Prostate gland (tissue), 2 donors: ENCODE results near the gene TOE1. TPM values are rescaled to one million over a fixed set of nuclear protein-coding genes. Genes with fewer than 3 reads are reported as not detected.

Source experiments
- DNase-seq: peaks from one replicate; pipeline ENCODE4 v3.0.0-alpha.2; 2019; ENCODE audit warnings: low spot score
- H3K27ac ChIP-seq, 2 donors: fragments of 200-600 bp; sonication (generic); 2 replicates each; pipeline ENCODE4 v1.5.1; 2017 to 2019
- H3K27me3 ChIP-seq: fragments of 200-600 bp; sonication (generic); replicated peaks from 2 replicates; pipeline ENCODE4 v1.5.1; 2019; ENCODE audit not compliant: insufficient read depth
- H3K36me3 ChIP-seq, 2 donors: fragments of 200-600 bp; sonication (generic); 1 replicate in 1 of 2; 2 replicates in 1 of 2; pipeline versions ENCODE4 v1.5.1 to v1.8.1; 2017 to 2019
- H3K4me1 ChIP-seq: fragments of 200-600 bp; sonication (generic); replicated peaks from 2 replicates; pipeline ENCODE4 v1.5.1; 2019
- H3K4me3 ChIP-seq, 2 donors: fragments of 200-600 bp; sonication (generic); 2 replicates each; pipeline ENCODE4 v1.5.1; 2017 to 2019
- H3K9me3 ChIP-seq: fragments of 200-600 bp; sonication (generic); 2 replicates; pipeline ENCODE4 v1.5.1; 2017
- CTCF ChIP-seq, 4 experiments: fragments of 200-600 bp in 2 of 4; fragments of 450-650 bp in 2 of 4; sonication (generic) in 2 of 4; IDR thresholded peaks; 1 replicate in 3 of 4; 2 replicates in 1 of 4; pipeline ENCODE4 v1.5.1; 2016 to 2019; ENCODE audit warnings: antibody characterized with exemption in 4 of 4, mild to moderate bottlenecking in 2 of 4, moderate library complexity in 2 of 4
- POLR2A ChIP-seq: fragments of 450-650 bp; IDR thresholded peaks from one replicate; pipeline ENCODE4 v1.6.1; 2016; ENCODE audit warnings: antibody characterized with exemption, mild to moderate bottlenecking
- POLR2AphosphoS5 ChIP-seq: sonication (generic); formaldehyde crosslinking; IDR thresholded peaks from one replicate; pipeline ENCODE4 v1.6.1; 2017; ENCODE audit warnings: antibody characterized with exemption
- WGBS: methylation state at CpG from one replicate; pipeline ENCODE4 v1.1.5; 2018; 5-methylcytosine and 5-hydroxymethylcytosine counted together
- intact Hi-C: fragments of 100-400 bp; cut with DNase I; formaldehyde crosslinking; loops from one replicate; pipeline ENCODE4 v1.14.2; 2022
- total RNA-seq, 2 donors: library from RNA; depleted of rRNA; stranded (reverse); fragments of >200 nt; gene quantifications; one replicate each; pipeline ENCODE4 v1.1.0, GENCODE V29; 2016

The TOE1 gene
- total RNA-seq, 2 donors from 2014 or later, result 14.8 to 15.7 TPM

- Histone ChIP-seq H3K27me3 (no peaks in the 10 kb centered on the region), H3K36me3 (no peaks in the 10 kb centered on the region), H3K27ac (no peak overlapping the region), H3K4me3 (no peak overlapping the region), H3K9me3 (no peaks in the 10 kb centered on the region), H3K4me1 (peaks cover 6% of the 10 kb centered on the region)
- no peak for DNase-seq
- TF ChIP-seq POLR2A, result no peak
- no peak for TF ChIP-seq CTCF (IDR thresholded peaks at IDR 0.05)
- no peak for TF ChIP-seq POLR2AphosphoS5
- 64% methylated on average over 6 of the region's 6 CpGs for WGBS
- intact Hi-C loops, result no loop called here
Observed at GRCh38 chr1:45325851-45326506, 14.0 kb upstream of the TOE1 start.

GRCh38 chr1:45326627-45327623, 13.0 kb upstream of the TOE1 start, which contains the start of gene HPDL:
Gene HPDL, plus strand, starts transcription at chr1:45326895. Its CDS starts 254 bp downstream, at chr1:45327149.
- TF ChIP-seq POLR2A (no peak), POLR2AphosphoS5 (peak; percentile 19), CTCF (IDR thresholded peaks at IDR 0.05) (no peak)
- peak; percentile 46 for DNase-seq
- Histone ChIP-seq H3K27me3 (no peaks in the 10 kb centered on the region), H3K36me3 (no peaks in the 10 kb centered on the region), H3K4me3 (peak within 1 kb of the TSS; percentile 29 to 36), H3K9me3 (no peaks in the 10 kb centered on the region), H3K4me1 (peaks cover 6% of the 10 kb centered on the region), H3K27ac (no peak within 1 kb of the TSS)
- WGBS, result 22% methylated on average over 39 of the region's 96 CpGs
- intact Hi-C loops, result no loop called here

GRCh38 chr1:45327644-45328515, 12.1 kb upstream of the TOE1 start:
- Histone ChIP-seq H3K4me3 (no peak overlapping the region), H3K27ac (no peak overlapping the region), H3K36me3 (peaks cover 0 to 4% of the 10 kb centered on the region in 2 donors), H3K27me3 (no peaks in the 10 kb centered on the region), H3K9me3 (no peaks in the 10 kb centered on the region), H3K4me1 (peaks cover 6% of the 10 kb centered on the region)
- WGBS, result 79% methylated on average over 19 of the region's 19 CpGs
- TF ChIP-seq POLR2AphosphoS5, result no peak
- TF ChIP-seq CTCF (IDR thresholded peaks at IDR 0.05), result no peak
- TF ChIP-seq POLR2A, result no peak
- intact Hi-C loops, result no loop called here
- no peak for DNase-seq

GRCh38 chr1:45328680-45329079, 11.3 kb upstream of the TOE1 start:
- no peak for DNase-seq
- 58% methylated on average over 5 of the region's 5 CpGs for WGBS

More at GRCh38 chr1:45328680-45329079, 11.3 kb upstream of the TOE1 start:
- H3K27ac ChIP-seq, result no peak overlapping the region
- TF ChIP-seq CTCF (IDR thresholded peaks at IDR 0.05) (no peak), POLR2AphosphoS5 (no peak), POLR2A (no peak)
- no peaks in the 10 kb centered on the region for H3K27me3 ChIP-seq
- H3K4me1 ChIP-seq, result peaks cover 6% of the 10 kb centered on the region
- intact Hi-C loops, result no loop called here
- peaks cover 2 to 8% of the 10 kb centered on the region in 2 donors for H3K36me3 ChIP-seq
- no peaks in the 10 kb centered on the region for H3K9me3 ChIP-seq
- H3K4me3 ChIP-seq, result no peak overlapping the region
